GM12878 (cell line): ENCODE data around the gene MED25. TPM values are rescaled to one million over a fixed set of nuclear protein-coding genes. Genes with fewer than 3 reads are reported as not detected.

Experiments used
- ATAC-seq: fragments of 200-7000 bp; cut with Tn5 transposase; 3 replicates; pipeline ENCODE4 v1.9.1; 2020; ENCODE audit warnings: mild to moderate bottlenecking, moderate library complexity
- BruUV-seq: library from RNA; stranded (reverse); fragments of 400-500 nt; replicated peaks from 2 replicates; lab custom pipeline; 2021; lab: Mats Ljungman, UMichigan
- CTCF ChIA-PET: fragments of 300-600 bp; sonication (Branson Sonifier 250); formaldehyde crosslinking; extraction: SDS; loops from one replicate; lab custom pipeline; 2021; ENCODE audit warnings: inconsistent platforms; lab: Yijun Ruan, JAX
- POLR2A ChIA-PET: fragments of 350-600 bp; formaldehyde crosslinking; extraction: SDS; loops from one replicate; lab custom pipeline; 2021; ENCODE audit warnings: inconsistent platforms; lab: Charles Lee
- RAD21 ChIA-PET: fragments of 300-600 bp; sonication (Branson Sonifier 250); formaldehyde crosslinking; loops from one replicate; lab custom pipeline; 2023; ENCODE audit warnings: antibody characterized with exemption; ENCODE audit not compliant: unreplicated experiment; lab: Charles Lee
- SMC1A ChIA-PET: fragments of 300-600 bp; sonication (Branson Sonifier 250); formaldehyde crosslinking; loops from one replicate; lab custom pipeline; 2023; ENCODE audit not compliant: unreplicated experiment, uncharacterized antibody; lab: Charles Lee
- DNase-seq: peaks from one replicate; pipeline ENCODE4 v3.0.0-alpha.2; 2011; ENCODE audit warnings: low read depth, low spot score
- FAIRE-seq: peaks from 3 replicates; lab custom pipeline; 2011; peaks lifted over from hg19 to GRCh38; lab: Jason Lieb, UNC
- H2AFZ ChIP-seq: 2 replicates; pipeline ENCODE4 v1.6.0; 2011; ENCODE audit warnings: low read depth, low read length, control low read depth; ENCODE audit not compliant: control insufficient read depth
- H3K27ac ChIP-seq: 2 replicates; pipeline ENCODE4 v1.5.1; 2011; ENCODE audit warnings: control low read depth; ENCODE audit not compliant: control insufficient read depth, insufficient read depth
- H3K27me3 ChIP-seq, 2 experiments: replicated peaks in 1 of 2; 2 replicates each; pipeline versions ENCODE4 v1.6.0 to v1.6.1; 2011; ENCODE audit warnings: low read length in 1 of 2; ENCODE audit not compliant: control insufficient read depth in 2 of 2, insufficient read depth in 2 of 2
- H3K36me3 ChIP-seq, 2 experiments: 2 replicates each; pipeline ENCODE4 v1.5.1; 2011; ENCODE audit warnings: low read length in 1 of 2; ENCODE audit not compliant: control insufficient read depth in 2 of 2, insufficient read depth in 2 of 2
- H3K4me1 ChIP-seq: 2 replicates; pipeline ENCODE4 v1.6.1; 2011; ENCODE audit warnings: mild to moderate bottlenecking, low read length, moderate library complexity, mixed read lengths; ENCODE audit not compliant: control insufficient read depth, insufficient read depth
- H3K4me2 ChIP-seq: 2 replicates; pipeline ENCODE4 v1.6.0; 2011; ENCODE audit warnings: control low read depth; ENCODE audit not compliant: control insufficient read depth, insufficient read depth
- H3K4me3 ChIP-seq: fragments of 200-600 bp; sonication (generic); 2 replicates; pipeline ENCODE4 v1.5.1; 2016
- H3K79me2 ChIP-seq: 2 replicates; pipeline ENCODE4 v1.6.0; 2011; ENCODE audit warnings: low read length; ENCODE audit not compliant: control insufficient read depth, insufficient read depth
- H3K9ac ChIP-seq: 2 replicates; pipeline ENCODE4 v1.8.0; 2011; ENCODE audit warnings: low read length, control low read depth, mixed read lengths; ENCODE audit not compliant: control insufficient read depth, insufficient read depth
- H3K9me3 ChIP-seq: replicated peaks from 3 replicates; pipeline ENCODE4 v1.5.1; 2011; ENCODE audit warnings: mild to moderate bottlenecking, low read length; ENCODE audit not compliant: control insufficient read depth, insufficient read depth
- H4K20me1 ChIP-seq: 2 replicates; pipeline ENCODE4 v1.6.0; 2011; ENCODE audit not compliant: control insufficient read depth, insufficient read depth
- BCL11A ChIP-seq: IDR thresholded peaks from 2 replicates; pipeline ENCODE4 v1.6.1; 2011; ENCODE audit warnings: low read depth, low read length
- CHD1 ChIP-seq: IDR thresholded peaks from 2 replicates; pipeline ENCODE4 v1.6.1; 2012; ENCODE audit warnings: low read depth, low read length, improper control_type of control experiment
- HDGF ChIP-seq: fragments of 450-650 bp; IDR thresholded peaks from 2 replicates; pipeline ENCODE4 v1.6.1; 2016; ENCODE audit warnings: antibody characterized with exemption
- POU2F2 ChIP-seq: IDR thresholded peaks from 3 replicates; pipeline ENCODE4 v1.6.1; 2011; ENCODE audit warnings: low read depth, mild to moderate bottlenecking, low read length, borderline replicate concordance
- SMAD5 ChIP-seq: IDR thresholded peaks from 2 replicates; pipeline ENCODE4 v1.6.1; 2016; ENCODE audit warnings: antibody characterized with exemption, low read depth
- STAT1 ChIP-seq: fragments of 450-650 bp; conservative IDR thresholded peaks from 2 replicates; pipeline ENCODE4 v1.6.1; 2014; ENCODE audit warnings: antibody characterized with exemption, mild to moderate bottlenecking
- TAF1 ChIP-seq: IDR thresholded peaks from 2 replicates; pipeline ENCODE4 v1.6.1; 2011; ENCODE audit warnings: mild to moderate bottlenecking, low read depth, low read length, borderline replicate concordance
- TCF7 ChIP-seq: IDR thresholded peaks from 2 replicates; pipeline ENCODE4 v1.6.1; 2014; ENCODE audit warnings: antibody characterized with exemption, borderline replicate concordance
- YBX1 ChIP-seq: fragments of 450-650 bp; IDR thresholded peaks from 2 replicates; pipeline ENCODE4 v1.6.1; 2016; ENCODE audit warnings: antibody characterized with exemption
- WGBS: methylation state at CpG from one replicate; pipeline ENCODE4 v1.1.6; 2016; ENCODE audit warnings: low lambda C conversion rate; ENCODE audit not compliant: insufficient replicate concordance, insufficient coverage; ENCODE audit errors: missing lambda C conversion rate; 5-methylcytosine and 5-hydroxymethylcytosine counted together
- in situ Hi-C: fragments of 300-500 bp; cut with MboI; formaldehyde crosslinking; loops from 9 replicates; pipeline ENCODE4 v1.14.3; 2018; ENCODE audit warnings: mixed read lengths
- intact Hi-C: fragments of 100-400 bp; cut with micrococcal nuclease; formaldehyde crosslinking; loops from one replicate; pipeline ENCODE4 v1.14.2; 2022; ENCODE audit not compliant: unreplicated experiment
- polyA plus RNA-seq, 11 experiments: library from polyadenylated mRNA; depleted of rRNA in 4 of 11; unstranded in 6 of 11; stranded (reverse) in 5 of 11; fragments of >200 nt; fragmentation: Nextera tagmentation in 4 of 11; fragmentation: Illumina TruSeq in 1 of 11; extraction: Ambion mirVana in 4 of 11; extraction: Trizol in 1 of 11; gene quantifications; 1 replicate in 1 of 11; 2 replicates in 10 of 11; pipeline versions ENCODE4 v1.2.1 to v1.2.3, GENCODE V29; 2011 to 2016; ENCODE audit warnings: inconsistent platforms in 2 of 11, missing spikeins in 2 of 11, low read depth in 1 of 11
- total RNA-seq, 4 experiments: library from RNA; depleted of rRNA in 3 of 4; stranded (reverse); fragments of >200 nt in 3 of 4; fragmentation: Illumina TruSeq in 1 of 4; extraction: Trizol in 1 of 4; gene quantifications; 2 replicates each; pipeline versions ENCODE4 v1.2.1 to v1.2.3, GENCODE V29; 2013 to 2021
- TF ChIP-seq, protein P1 (sequence below): fragments of 450-650 bp; IDR thresholded peaks from 2 replicates; pipeline ENCODE4 v1.6.1; 2018; ENCODE audit warnings: mild to moderate bottlenecking, low read depth, moderate library complexity; ENCODE audit not compliant: partially characterized antibody
- TF ChIP-seq, protein P2 (sequence below): fragments of 450-650 bp; IDR thresholded peaks from 2 replicates; pipeline ENCODE4 v1.6.1; 2018; ENCODE audit warnings: borderline replicate concordance, mild to moderate bottlenecking; ENCODE audit not compliant: partially characterized antibody

The MED25 gene
- total and polyA plus RNA-seq, 10 of the 15 experiments (the other 5 are each of a cell fraction or from before 2014, with no cell fraction given) = 3.5 to 53.9 (median 17.1) TPM

DNA sequence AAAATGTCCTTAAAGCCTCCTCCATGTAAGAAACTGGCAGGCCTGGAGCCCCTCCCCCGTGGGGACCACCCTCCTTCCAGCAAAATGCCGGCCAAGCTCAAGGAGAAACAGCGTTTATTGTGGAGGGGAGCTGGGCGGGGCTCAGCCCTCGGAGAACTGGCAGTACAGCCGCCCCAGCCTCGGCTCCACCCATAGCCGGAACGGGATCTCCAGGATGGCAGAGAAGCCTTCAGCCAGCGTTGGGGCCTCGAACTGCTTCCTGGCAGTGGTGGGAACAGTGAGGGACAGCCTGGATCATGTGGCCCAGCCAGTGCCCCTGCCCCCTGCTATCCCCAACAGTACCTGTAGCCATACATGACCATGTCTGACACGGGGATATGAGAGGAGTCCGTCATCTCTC lies 43.0 kb downstream of the MED25 start:
- no TSS peak for BruUV-seq
- intact Hi-C loops (no loop called here), in situ Hi-C loops (no loop called here)
- DNase-seq (no peak), ATAC-seq (no peak), FAIRE-seq (no peak)
- Histone ChIP-seq H3K79me2 (peaks cover 9% of the 10 kb centered on the region), H3K9me3 (no peaks in the 10 kb centered on the region), H3K9ac (no peak overlapping the region), H3K4me1 (peaks cover under 1% of the 10 kb centered on the region; the same call in 1 of the 2 replicates), H2AFZ (no peak overlapping the region), H3K27me3 (no peaks in the 10 kb centered on the region), H3K27ac (no peak overlapping the region), H3K36me3 (peaks cover 9 to 32% of the 10 kb centered on the region in 2 experiments), H4K20me1 (no peaks in the 10 kb centered on the region), H3K4me2 (no peak overlapping the region), H3K4me3 (no peak overlapping the region)
- 96% methylated on average over 11 of the region's 13 CpGs for WGBS
- ChIA-PET SMC1A (no interaction called here), POLR2A (no interaction called here), RAD21 (no interaction called here), CTCF (interaction anchor here (0.6 kb wide), 1 partner anchor 57 kb away, joined by 3 read pairs; no protein-coding TSS in a partner anchor)
- TF ChIP-seq, protein P1, sequence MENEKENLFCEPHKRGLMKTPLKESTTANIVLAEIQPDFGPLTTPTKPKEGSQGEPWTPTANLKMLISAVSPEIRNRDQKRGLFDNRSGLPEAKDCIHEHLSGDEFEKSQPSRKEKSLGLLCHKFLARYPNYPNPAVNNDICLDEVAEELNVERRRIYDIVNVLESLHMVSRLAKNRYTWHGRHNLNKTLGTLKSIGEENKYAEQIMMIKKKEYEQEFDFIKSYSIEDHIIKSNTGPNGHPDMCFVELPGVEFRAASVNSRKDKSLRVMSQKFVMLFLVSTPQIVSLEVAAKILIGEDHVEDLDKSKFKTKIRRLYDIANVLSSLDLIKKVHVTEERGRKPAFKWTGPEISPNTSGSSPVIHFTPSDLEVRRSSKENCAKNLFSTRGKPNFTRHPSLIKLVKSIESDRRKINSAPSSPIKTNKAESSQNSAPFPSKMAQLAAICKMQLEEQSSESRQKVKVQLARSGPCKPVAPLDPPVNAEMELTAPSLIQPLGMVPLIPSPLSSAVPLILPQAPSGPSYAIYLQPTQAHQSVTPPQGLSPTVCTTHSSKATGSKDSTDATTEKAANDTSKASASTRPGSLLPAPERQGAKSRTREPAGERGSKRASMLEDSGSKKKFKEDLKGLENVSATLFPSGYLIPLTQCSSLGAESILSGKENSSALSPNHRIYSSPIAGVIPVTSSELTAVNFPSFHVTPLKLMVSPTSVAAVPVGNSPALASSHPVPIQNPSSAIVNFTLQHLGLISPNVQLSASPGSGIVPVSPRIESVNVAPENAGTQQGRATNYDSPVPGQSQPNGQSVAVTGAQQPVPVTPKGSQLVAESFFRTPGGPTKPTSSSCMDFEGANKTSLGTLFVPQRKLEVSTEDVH = no peak
- TF ChIP-seq, protein P2, sequence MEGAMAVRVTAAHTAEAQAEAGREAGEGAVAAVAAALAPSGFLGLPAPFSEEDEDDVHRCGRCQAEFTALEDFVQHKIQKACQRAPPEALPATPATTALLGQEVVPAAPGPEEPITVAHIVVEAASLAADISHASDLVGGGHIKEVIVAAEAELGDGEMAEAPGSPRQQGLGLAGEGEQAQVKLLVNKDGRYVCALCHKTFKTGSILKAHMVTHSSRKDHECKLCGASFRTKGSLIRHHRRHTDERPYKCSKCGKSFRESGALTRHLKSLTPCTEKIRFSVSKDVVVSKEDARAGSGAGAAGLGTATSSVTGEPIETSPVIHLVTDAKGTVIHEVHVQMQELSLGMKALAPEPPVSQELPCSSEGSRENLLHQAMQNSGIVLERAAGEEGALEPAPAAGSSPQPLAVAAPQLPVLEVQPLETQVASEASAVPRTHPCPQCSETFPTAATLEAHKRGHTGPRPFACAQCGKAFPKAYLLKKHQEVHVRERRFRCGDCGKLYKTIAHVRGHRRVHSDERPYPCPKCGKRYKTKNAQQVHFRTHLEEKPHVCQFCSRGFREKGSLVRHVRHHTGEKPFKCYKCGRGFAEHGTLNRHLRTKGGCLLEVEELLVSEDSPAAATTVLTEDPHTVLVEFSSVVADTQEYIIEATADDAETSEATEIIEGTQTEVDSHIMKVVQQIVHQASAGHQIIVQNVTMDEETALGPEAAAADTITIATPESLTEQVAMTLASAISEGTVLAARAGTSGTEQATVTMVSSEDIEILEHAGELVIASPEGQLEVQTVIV = no peak
- no peak for TF ChIP-seq HDGF
- TF ChIP-seq YBX1 = no peak
- TF ChIP-seq CHD1 = no peak
- TF ChIP-seq TCF7 = no peak
- TF ChIP-seq SMAD5 = no peak
- no peak for TF ChIP-seq BCL11A
- no peak for TF ChIP-seq TAF1
- no peak for TF ChIP-seq POU2F2
- TF ChIP-seq STAT1 = no peak
